Calu3 (cell line): ENCODE results near the gene SMOC2. TPM values are rescaled to one million over a fixed set of nuclear protein-coding genes. Genes with fewer than 3 reads are reported as not detected.
"Not testable (repeated sequence)": the region's sequence is repeated elsewhere in the genome, so short reads cannot be mapped to it uniquely, and the experiment has no call there.

Experiments
- BruUV-seq: library from RNA; stranded (reverse); fragments of 400-500 nt; replicated peaks from 2 replicates; lab custom pipeline; 2021; lab: Mats Ljungman, UMichigan
- CTCF ChIA-PET: fragments of 300-600 bp; sonication (Branson Sonifier 250); formaldehyde crosslinking; loops from one replicate; lab custom pipeline; 2022; ENCODE audit warnings: antibody characterized with exemption; lab: Charles Lee
- DNase-seq: peaks from one replicate; pipeline ENCODE4 v3.0.0; 2022
- H3K27ac Mint-ChIP-seq: one replicate; pipeline ENCODE4 v1.8.0; 2022; ENCODE audit warnings: mixed read lengths; ENCODE audit not compliant: unreplicated experiment
- H3K27me3 Mint-ChIP-seq: one replicate; pipeline ENCODE4 v1.8.0; 2022; ENCODE audit warnings: mixed read lengths; ENCODE audit not compliant: unreplicated experiment
- H3K36me3 Mint-ChIP-seq: one replicate; pipeline ENCODE4 v1.8.0; 2022; ENCODE audit warnings: mild to moderate bottlenecking, moderate library complexity, mixed read lengths; ENCODE audit not compliant: insufficient read depth, unreplicated experiment
- H3K4me1 Mint-ChIP-seq: one replicate; pipeline ENCODE4 v1.8.0; 2022; ENCODE audit warnings: mild to moderate bottlenecking, low read depth, mixed read lengths; ENCODE audit not compliant: unreplicated experiment
- H3K4me3 Mint-ChIP-seq: one replicate; pipeline ENCODE4 v1.8.0; 2022; ENCODE audit warnings: mild to moderate bottlenecking, low read depth, moderate library complexity, mixed read lengths; ENCODE audit not compliant: unreplicated experiment
- H3K9me3 Mint-ChIP-seq: one replicate; pipeline ENCODE4 v1.8.0; 2022; ENCODE audit warnings: low read depth, mixed read lengths; ENCODE audit not compliant: unreplicated experiment
- CTCF ChIP-seq: fragments of 200-600 bp; IDR thresholded peaks from one replicate; pipeline ENCODE4 v1.8.0; 2022; ENCODE audit warnings: antibody characterized with exemption; ENCODE audit not compliant: unreplicated experiment
- intact Hi-C: fragments of 100-400 bp; cut with micrococcal nuclease; formaldehyde crosslinking; loops from one replicate; pipeline ENCODE4 v1.10.0; 2022; ENCODE audit not compliant: unreplicated experiment
- total RNA-seq: library from RNA; stranded (reverse); gene quantifications from 2 replicates; pipeline ENCODE4 v1.2.3, GENCODE V29; 2022

The SMOC2 gene
- total RNA-seq, 1 experiment from 2014 or later: 1.1 TPM

GRCh38 chr6:168565112-168565511 lies 124.1 kb downstream of the SMOC2 start:
- Mint-ChIP-seq H3K4me3 (no peak overlapping the region), H3K27me3 (no peaks in the 10 kb centered on the region), H3K4me1 (peaks cover 2% of the 10 kb centered on the region), H3K36me3 (no peaks in the 10 kb centered on the region), H3K9me3 (no peaks in the 10 kb centered on the region), H3K27ac (no peak overlapping the region)
- no peak for TF ChIP-seq CTCF
- DNase-seq: no peak
- intact Hi-C loops: no loop called here
- no TSS peak for BruUV-seq
- CTCF ChIA-PET: no interaction called here

GRCh38 chr6:168570211-168570610 lies 129.2 kb downstream of the SMOC2 start:
- no peaks in the 10 kb centered on the region for H3K9me3 Mint-ChIP-seq
- H3K4me1 Mint-ChIP-seq: no peaks in the 10 kb centered on the region
- no peak for DNase-seq
- no peak overlapping the region for H3K27ac Mint-ChIP-seq
- CTCF ChIA-PET: no interaction called here
- TF ChIP-seq CTCF: no peak
- H3K36me3 Mint-ChIP-seq: no peaks in the 10 kb centered on the region
- no peak overlapping the region for H3K4me3 Mint-ChIP-seq
- H3K27me3 Mint-ChIP-seq: no peaks in the 10 kb centered on the region
- intact Hi-C loops: no loop called here
- no TSS peak for BruUV-seq

GRCh38 chr6:168571268-168571667 lies 130.3 kb downstream of the SMOC2 start:
- Mint-ChIP-seq H3K4me3 (no peak overlapping the region), H3K27me3 (no peaks in the 10 kb centered on the region), H3K9me3 (no peaks in the 10 kb centered on the region), H3K4me1 (no peaks in the 10 kb centered on the region), H3K36me3 (no peaks in the 10 kb centered on the region), H3K27ac (no peak overlapping the region)
- DNase-seq: no peak
- intact Hi-C loops: no loop called here
- BruUV-seq: no TSS peak
- CTCF ChIA-PET: no interaction called here
- TF ChIP-seq CTCF: no peak

- H3K36me3 Mint-ChIP-seq, H3K27ac Mint-ChIP-seq, H3K4me3 Mint-ChIP-seq, H3K9me3 Mint-ChIP-seq, BruUV-seq, H3K4me1 Mint-ChIP-seq, DNase-seq, CTCF ChIA-PET, intact Hi-C loops: not testable (repeated sequence)
- H3K27me3 Mint-ChIP-seq: peaks cover 13% of the 10 kb centered on the region
Observed at GRCh38 chr6:168573276-168573835, 132.4 kb downstream of the SMOC2 start.

- CTCF ChIA-PET: no interaction called here
- H3K9me3 Mint-ChIP-seq: no peaks in the 10 kb centered on the region
- H3K4me3 Mint-ChIP-seq: no peak overlapping the region
- TF ChIP-seq CTCF: no peak
- no TSS peak for BruUV-seq
- H3K4me1 Mint-ChIP-seq: no peaks in the 10 kb centered on the region
- H3K27me3 Mint-ChIP-seq: peaks cover 14% of the 10 kb centered on the region
- DNase-seq: no peak
- no peak overlapping the region for H3K27ac Mint-ChIP-seq
- intact Hi-C loops: no loop called here
- H3K36me3 Mint-ChIP-seq: no peaks in the 10 kb centered on the region
Observed at GRCh38 chr6:168574075-168574698, 133.2 kb downstream of the SMOC2 start.
